PC-3 (cell line): ENCODE results near the gene CDC5L.

Experiments
- CTCF ChIP-seq: fragments of 300-600 bp; sonication (generic); conservative IDR thresholded peaks from 2 replicates; pipeline ENCODE4 v1.5.1; 2017; ENCODE audit warnings: antibody characterized with exemption, low read depth, mild to moderate bottlenecking, low read length
- EZH2 ChIP-seq: fragments of 300-600 bp; sonication (generic); IDR thresholded peaks from one replicate; pipeline ENCODE4 v1.6.1; 2017; ENCODE audit warnings: antibody characterized with exemption, mild to moderate bottlenecking, low read length; ENCODE audit not compliant: unreplicated experiment
- EZH2phosphoT487 ChIP-seq: fragments of 300-600 bp; sonication (generic); IDR thresholded peaks from 2 replicates; pipeline ENCODE4 v1.6.1; 2018; ENCODE audit warnings: mild to moderate bottlenecking, antibody characterized with exemption, low read length, borderline replicate concordance

GRCh38 chr6:44471271-44471981, 83.9 kb downstream of the CDC5L start:
- TF ChIP-seq EZH2 (no peak), CTCF (no peak), EZH2phosphoT487 (no peak)
